MM.1S (cell line): Measurements from ENCODE around the gene PTPRD.

Experiments
- EZH2 ChIP-seq: fragments of 300-600 bp; sonication (generic); optimal IDR thresholded peaks from 2 replicates; pipeline ENCODE3; 2017; ENCODE audit warnings: low read depth, mild to moderate bottlenecking, antibody characterized with exemption, low read length, mixed read lengths
- EZH2phosphoT487 ChIP-seq: fragments of 300-600 bp; sonication (generic); IDR thresholded peaks from 2 replicates; pipeline ENCODE4 v1.6.1; 2018; ENCODE audit warnings: antibody characterized with exemption, low read length
- TF ChIP-seq, protein P1 (sequence below): fragments of 300-600 bp; sonication (generic); IDR thresholded peaks from 2 replicates; pipeline ENCODE4 v1.5.1; 2016; ENCODE audit warnings: antibody characterized with exemption, low read length, mixed read lengths

DNA sequence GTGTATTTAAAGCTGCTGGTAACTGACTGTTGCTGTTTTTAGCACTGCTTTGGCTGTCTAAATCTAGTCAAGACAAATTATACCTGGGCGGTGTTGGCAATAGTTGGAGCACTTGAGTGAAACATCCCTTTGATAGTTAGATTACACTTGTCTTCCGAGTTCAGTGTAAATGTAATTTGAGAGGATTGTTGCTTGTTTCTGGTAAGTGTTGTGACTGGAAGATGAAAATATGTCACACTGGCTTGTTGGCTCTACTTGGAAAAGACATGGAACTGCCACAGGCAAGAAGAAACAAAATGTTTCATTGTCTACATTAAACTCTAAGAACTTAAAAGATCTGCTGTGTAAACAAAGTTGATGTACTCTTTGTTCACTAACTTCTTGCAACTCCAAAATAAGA is 49.2 kb upstream of the PTPRD start:
- TF ChIP-seq, protein P1, sequence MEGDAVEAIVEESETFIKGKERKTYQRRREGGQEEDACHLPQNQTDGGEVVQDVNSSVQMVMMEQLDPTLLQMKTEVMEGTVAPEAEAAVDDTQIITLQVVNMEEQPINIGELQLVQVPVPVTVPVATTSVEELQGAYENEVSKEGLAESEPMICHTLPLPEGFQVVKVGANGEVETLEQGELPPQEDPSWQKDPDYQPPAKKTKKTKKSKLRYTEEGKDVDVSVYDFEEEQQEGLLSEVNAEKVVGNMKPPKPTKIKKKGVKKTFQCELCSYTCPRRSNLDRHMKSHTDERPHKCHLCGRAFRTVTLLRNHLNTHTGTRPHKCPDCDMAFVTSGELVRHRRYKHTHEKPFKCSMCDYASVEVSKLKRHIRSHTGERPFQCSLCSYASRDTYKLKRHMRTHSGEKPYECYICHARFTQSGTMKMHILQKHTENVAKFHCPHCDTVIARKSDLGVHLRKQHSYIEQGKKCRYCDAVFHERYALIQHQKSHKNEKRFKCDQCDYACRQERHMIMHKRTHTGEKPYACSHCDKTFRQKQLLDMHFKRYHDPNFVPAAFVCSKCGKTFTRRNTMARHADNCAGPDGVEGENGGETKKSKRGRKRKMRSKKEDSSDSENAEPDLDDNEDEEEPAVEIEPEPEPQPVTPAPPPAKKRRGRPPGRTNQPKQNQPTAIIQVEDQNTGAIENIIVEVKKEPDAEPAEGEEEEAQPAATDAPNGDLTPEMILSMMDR: no peak
- TF ChIP-seq EZH2phosphoT487: no peak
- no peak for TF ChIP-seq EZH2
